Measurements from ENCODE around the gene GRM4.

The GRM4 gene

DNA sequence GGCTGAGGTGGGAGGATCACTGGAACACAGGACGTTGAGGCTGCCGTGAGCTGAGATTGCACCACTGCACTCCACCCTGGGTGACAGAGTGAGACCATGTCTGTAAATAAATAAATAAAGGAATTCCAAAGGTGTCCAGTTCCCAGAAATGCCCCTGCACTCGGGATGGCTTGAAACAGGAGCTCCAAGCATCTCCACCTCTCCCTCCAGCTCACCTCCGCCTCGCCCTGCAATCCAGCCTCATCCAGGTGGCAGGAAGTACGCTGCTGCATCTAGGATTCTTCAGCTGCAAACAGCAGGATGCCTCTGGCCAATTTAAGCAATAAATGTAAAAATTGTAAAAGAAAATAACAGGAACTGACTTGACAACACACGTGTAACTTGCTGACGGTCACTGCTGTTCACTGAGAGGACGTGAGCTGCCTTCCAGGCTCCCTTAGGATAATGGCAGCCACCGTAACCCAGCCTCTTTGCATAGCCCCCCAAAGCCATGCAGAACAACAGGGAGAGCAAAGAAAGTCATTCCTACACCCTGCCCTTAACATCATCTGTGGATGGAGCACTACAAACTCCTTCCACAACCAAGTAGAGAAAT, 11.4 kb upstream of the GRM4 start:
- DNase-seq: no peak

DNA sequence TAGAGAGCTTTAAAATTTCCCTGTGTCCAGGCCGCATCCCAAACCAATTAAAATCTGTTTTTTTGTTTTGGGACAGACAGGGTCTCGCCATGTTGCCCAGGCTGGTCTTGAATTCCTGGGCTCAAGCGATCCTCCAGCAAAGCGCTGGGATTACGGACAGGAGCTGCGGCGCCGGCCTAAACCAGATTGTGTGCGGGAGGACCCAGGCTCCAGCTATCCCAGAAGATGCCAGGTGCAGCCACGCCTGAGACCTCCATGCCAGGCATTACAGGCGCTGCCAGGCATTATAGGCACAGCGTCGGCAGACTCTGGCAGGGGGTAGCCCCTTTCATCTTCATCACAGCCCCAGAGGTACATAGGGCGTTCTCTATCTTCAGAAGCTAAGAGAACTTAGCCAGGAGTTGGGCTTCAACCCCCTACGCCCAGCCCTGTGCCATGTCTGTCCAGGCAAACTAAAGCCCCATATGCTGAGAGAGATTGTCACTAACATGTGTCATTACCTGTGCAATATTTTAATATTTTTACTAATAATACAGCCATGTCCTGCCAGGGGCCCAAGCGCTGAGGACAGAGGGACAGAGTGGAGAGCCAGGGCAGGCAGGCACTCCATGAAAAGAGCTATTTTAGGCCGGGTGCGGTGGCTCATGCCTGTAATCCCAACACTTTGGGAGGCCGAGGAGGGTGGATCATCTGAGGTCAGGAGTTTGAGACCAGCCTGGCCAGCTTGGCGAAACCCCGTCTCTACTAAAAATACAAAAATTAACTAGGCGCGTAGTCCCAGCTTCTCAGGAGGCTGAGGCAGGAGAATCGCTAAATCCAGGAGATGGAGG, 9.8 kb upstream of the GRM4 start:
- DNase-seq: no peak

DNA sequence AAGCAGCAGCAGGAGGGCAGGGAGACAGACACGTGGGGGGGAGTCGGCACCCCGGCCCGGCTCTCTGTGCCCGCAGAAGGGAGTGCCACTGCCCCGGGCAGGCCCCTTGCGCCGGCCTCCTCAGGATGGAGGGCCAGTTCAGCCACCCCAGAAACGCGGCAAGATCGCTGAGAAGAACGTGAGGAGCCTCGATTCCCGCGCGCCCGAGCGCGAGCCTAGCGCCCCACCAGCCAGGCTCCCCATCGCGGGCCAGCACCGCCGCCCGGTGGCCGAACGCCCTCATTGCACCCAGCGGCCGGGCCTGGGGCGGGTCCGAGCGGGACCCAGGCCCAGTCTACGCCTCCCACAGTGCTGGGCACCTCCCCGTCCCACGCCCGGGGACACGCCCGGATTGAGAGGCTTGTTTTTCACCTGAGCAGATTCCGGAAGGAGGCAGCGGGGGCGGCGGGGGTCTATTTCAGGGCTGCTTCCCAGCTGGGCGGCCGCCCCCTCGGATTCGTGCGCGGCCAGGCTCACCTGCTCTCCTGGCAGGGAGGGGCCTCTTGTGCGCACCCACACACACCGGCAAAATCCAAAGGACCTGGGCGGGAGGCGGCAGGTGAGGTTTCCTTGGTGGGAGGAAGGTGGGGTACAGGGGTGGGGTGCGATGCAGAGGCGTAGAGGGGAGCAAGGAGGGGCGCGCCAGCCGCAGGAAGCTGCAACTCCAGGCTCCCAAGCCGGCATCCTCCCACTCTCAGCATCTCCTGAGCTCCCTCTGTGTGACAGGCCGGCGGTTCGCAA, 9.0 kb upstream of the GRM4 start:
- peak; percentile 57 to 59 for DNase-seq

DNA sequence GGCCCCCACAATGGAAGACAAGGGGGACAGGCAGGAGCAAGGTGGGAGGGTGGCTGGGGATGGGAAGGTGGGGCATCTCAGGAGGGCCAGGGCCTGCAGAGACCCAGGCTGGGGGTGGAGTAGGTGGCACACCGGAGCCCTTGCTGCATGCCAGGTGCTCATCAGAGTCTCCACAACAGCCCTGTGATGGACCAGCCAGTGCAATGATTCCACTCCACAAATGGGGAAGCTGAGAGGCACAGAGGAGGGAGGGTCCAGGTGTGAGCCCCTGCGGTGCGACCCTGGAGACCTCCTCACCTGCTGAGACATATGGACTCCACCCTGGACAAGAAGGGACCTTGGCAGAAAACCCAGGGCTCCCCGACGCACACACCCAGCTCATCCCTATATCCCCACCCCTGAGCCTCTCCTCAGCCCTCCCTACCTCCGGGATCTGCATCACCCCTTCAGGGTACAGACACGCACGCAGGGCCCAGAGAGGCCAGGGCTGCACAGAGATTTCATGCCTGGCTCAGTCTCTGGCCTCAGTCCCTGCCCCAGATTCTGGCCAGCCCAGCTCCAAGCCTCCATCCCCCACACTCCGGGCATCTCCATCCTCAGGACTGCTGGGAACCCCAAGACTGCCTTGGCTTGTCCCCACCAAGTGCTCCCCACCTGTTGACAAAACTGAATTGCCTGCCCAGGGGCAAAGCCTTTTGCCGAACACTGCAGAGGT, 7.1 kb upstream of the GRM4 start:
- DNase-seq: no peak

DNA sequence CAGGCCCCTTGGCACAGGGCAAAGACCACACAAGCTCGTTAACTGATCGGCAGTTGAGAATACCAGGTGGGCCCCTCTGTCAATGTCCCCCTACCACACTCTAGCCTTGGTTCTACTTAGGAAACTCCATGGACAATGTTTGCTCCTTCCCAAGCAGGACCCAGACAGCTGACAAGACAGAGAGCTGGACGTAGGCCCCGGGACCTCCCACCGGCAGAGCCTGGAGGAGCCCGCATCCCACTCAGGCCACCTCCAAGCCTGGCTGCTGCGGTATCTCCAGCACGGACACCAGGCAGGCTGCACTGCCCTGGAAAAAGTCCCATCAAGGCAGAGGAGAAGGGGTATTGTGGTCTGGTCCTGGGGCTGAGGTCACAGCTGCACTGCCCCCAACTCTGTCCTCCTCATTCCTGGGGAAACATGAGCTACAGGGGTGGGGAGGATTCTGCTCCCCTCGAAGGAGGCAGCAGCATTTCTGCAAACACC, 6.2 kb upstream of the GRM4 start:
- DNase-seq: no peak

DNA sequence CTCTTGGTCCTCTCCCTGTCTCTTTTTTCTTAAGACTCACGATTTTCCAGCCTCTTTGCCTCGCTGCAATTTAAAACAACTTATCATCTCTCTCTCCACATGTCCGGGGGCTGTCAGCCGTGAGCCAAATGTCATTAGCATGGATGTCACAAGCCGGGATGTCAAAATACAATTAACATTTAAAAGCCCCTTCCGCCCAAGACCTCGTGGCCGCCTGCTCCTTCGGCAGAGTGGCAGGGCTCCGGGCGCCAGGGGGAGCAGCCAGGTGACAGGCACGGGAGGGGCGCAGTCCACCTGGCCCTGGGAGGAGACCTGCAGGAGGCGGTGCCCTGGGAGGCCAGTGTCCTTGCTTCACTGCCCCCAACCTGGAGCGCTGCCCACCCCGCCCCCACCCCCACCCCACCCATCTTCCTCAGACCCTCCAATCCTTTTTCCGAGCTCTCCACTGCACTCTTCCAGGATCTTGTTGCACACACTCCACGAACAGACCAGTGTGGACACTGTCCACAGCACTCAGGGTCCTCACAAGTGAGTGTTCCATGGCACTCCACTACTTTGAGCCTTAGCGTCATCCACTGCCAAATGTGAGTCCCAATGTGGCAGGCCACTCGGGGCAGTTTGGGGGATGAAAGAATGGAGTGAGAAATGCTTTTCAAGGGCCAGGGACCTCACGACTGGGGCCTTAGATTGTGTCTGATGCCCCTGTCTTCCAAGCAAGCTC, 5.6 kb upstream of the GRM4 start:
- DNase-seq: no peak

DNA sequence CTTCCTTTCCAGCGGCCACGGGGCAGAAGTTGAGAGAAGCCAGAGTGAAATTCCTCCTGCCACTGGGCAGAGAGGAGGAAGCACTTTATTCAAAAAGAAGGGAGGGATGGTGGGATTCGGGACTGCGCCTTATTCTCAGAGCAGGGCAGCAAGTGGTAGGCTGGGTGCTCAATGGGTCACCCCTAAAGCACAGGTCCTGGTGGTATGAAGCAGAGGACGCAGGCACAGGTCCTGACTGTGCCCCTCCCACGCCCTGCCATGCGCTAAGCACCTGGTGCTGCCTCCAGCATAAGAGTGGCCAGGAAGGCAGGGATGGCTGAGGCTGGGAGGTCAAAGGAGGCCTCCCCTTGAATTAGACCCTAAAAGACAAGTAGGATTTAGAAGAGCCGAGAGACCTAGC, 4.9 kb upstream of the GRM4 start:
- DNase-seq: no peak

DNA sequence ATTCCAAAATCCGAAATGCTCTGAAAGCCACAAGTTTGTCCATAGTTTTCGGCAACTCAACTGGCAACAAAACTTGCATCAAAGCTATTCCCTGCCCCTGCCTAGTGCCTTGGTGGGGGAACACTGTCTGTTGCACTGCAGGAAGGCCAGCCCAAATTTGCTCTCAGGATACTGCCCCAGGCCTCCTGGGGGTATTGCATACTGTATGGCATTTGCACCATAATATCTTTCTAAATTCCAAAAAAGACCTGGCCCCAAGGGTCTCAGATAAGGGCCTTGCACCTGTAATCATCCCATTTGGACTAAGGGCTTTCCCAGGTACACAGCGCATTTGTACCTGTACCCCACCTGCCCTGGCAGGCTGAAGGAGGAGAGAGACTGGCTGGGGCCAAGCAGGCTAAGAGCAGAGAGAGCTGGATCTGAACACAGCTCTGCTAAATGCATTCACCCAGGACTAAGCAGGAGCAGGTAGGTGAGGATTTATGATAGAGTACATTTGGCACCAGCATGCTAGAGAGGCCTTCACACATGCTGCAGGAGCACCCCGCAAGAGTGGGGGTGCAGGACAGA, 4.0 kb upstream of the GRM4 start:
- no peak for DNase-seq

DNA sequence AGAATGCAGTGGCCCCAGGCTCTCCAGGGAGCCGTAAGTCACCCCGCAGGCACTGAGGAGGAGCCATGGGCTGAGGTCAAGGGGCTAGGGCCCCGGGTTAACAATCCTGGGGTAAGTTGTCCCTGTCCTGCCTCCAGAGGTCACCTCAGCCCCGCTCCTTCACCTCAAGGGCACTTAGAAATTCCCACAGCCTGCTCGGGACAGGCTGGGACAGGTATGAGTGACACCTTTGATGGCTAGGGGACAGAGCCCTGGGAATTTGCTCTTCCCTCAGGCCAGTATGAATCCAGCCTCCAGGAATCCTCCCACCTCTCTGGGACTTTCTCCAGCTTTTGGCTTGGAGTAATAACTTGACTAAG, 3.5 kb upstream of the GRM4 start:
- DNase-seq: no peak

DNA sequence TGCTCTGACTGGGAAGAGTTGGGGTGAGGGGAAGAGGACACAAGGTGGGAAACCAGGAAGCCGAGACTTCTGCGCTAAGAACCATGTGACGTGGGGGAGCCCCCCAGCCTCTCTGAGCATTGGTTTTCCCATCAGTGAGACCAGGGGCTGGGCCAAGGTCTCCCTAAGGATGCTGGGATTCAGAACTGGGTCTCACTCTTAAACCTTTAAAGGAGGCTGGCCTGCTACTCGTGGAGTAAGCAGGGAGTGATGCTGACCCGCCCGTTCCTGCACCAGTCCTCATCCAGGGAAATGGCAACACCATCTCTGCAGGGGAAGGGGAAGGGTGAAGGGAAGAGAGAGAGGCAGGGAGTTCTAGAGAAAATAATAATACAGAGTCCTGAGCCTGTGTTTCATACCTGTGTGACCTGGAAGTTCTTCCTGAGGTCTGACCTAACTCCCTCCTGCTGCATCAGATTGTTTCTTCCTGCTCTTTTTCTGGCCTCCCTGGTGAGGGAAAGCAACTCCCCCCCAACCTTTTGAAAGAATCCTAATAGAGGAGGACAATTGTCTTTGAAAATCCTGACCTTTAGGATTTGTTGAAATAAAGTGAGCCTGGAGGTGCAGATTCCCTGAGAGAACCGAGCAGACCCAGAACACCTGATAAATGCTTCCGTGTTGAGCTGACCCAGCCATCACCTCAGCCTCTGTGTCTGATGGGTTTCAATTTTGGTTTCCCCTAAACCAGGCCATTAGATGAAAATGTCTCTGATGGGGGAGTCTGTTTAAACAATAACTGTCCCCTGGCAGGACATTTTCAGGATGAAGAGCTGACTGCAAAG, 3.0 kb upstream of the GRM4 start:
- no peak for DNase-seq

DNA sequence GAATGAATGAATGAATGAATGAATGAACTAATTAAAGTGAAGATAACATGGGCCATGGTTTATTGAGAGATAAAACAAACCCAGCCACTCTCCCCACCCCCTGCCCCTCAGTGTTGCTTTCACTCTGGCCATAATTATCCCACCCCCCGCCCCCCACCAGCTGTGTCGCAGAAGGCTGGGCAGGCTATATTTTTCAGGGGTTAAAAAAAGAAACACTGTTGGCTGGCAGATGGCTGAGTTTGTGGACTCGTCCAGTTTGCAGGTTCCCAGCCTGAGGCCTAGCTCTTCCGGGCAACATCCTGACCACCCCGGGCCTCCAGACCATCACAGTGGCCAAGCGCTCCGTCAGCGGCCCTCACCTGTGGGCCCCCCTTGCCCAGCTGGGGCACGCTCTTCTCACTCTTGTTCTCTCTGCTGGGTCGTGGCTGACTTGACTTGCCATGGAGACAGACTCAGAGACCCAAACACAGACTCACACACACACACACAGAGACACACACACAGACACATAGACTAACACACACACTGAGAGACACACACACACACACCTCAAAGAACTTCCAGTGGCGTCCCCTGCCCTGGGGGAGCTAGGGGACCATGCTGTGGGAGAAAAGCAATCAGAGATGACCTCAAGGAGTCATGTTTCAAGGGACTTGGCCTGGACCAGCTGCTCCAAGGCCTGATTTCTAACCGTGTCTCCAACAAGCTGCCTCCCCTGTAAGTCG, 2.2 kb upstream of the GRM4 start:
- no peak for DNase-seq

DNA sequence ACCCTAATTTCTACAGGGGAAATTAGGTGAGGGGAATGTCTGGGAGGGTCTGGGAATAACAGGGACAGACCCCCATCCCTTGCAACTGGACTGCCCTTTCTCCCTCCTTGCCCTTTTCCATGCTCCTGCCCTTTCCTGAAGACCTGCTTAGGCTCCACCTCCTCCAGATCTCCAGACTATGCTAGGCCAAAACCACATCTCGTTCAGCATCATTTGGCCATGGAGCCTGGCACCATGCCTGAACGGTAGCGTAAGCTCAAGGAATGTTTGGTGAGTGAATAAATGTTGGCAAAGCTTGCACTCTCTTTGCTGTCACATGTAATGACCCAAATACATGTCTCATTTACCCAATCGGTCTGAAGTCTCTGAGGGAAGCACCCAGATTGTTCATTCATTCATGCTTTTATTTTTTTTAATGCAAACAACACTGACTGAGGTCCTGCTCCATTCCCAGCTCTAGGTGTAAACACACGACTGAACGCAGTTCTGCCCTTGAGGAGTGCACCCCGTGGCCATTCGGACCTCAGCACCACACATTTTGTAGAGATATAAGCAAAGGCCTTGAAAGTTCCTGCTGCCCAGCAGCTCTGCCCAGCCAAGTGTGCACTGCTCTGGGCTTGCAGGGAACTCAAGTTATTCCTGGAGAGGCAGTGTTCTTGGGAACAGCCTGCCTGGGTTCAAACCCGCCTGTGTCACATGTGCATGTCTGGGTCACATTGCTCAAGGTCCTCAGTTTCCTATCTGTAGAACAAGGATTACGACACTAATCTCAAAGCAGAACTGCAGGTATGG, 1.1 kb upstream of the GRM4 start:
- no peak for DNase-seq

DNA sequence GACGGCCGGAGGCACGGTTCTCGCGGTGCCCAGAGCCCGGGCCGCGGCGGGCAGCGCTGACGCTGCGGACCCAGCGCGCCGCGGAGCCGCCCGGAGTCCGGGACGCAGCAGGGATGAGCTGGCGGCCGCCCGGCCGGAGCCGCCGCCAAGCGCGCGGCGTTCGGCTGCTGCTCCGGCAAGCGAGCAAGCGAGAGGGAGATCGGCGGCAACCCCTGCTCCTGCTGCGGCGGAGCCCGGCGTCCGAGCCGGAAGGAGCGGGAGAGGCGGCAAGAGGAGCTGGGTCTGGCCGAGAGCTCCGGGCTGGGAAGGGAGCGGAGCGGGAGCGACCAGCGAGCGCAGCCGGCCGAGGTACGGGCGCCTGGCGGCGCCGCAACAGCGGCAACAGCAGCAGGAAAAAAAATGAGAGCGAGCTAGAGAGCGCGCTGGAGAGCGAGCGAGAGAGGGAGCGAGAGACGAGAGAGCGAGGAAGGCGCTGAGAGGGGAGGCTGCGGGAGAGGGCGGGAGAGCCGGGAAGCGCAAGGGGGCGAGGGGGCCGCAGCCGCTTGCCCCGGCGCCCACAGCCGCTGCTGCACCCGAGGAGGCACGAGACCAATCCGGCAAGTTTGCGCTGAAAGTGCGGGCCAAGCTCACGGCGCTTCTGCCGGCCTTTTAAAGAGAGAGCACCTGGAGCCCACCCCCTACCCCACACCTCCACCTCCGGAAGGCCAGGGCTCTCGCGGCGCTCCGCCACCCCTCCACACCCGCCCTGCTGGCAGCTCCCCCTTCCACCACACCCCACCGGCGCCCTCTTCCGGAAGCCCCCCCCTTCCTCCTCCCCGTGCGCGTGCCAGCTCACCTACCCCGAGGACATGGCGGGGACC, 496 bp downstream of the GRM4 start:
- DNase-seq: peak; percentile 21 to 25

DNA sequence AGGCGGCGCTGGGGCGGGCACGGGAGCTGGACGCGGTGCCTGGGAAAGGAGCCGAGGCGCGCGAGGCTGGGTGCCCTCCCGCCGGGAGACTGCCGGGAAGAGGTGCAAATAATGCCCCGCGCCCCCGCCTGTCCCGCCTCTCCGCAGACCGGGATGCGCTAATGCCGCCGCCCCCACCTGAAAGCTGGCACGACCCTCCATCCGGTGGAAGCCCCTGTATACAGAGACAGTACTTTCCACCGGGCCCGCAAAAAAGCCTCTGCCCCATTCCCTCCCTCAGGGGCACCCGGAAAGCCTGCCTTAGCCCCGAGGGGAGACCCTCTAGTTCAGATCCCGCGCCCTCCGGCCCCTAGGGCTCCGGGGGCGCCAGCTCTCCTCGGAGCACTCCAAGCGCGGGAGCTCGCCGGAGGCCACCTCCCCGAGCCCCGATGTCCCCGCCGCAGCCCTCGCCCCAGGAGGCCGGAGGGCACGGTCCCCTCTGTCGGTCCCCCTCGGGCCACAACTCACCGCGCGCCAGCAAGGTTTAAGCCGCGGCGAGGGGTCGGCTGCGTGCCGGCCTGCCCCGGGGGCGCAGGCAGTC, 1.2 kb downstream of the GRM4 start:
- DNase-seq: no peak

DNA sequence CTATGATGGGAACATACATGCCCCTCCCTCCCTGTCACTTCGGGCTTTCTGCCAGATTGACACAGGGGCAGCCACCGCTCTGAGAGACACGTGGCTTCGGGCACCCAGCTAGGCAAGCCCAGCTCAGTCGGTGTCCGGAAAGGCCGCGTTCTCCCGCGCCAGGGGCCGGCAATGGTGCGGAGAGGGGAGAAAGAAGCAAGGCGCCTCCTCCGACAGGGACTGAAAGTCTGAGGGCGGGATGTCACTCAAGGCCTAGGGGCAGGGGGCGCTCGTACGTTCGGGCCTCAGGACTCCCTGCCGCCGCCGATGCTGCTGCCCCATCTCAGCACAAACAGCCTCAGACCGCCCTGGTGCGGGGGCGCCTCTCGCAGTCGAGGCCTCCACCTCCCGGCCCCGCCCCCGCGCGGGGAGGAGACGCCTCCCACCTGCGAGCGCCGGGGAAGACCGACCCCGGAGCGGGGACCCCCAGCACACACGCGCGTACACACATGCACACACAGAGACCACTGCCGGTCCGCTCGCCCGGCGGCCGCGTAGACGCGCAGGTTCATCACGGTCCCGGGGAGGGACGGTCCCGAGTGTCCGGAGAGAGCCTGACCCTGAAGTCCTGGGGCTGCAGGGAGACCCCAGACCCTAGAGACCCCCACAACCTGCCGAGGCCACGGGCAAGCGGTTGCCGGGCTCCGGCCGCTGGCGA, 1.9 kb downstream of the GRM4 start:
- DNase-seq: peak; percentile 32 to 40

DNA sequence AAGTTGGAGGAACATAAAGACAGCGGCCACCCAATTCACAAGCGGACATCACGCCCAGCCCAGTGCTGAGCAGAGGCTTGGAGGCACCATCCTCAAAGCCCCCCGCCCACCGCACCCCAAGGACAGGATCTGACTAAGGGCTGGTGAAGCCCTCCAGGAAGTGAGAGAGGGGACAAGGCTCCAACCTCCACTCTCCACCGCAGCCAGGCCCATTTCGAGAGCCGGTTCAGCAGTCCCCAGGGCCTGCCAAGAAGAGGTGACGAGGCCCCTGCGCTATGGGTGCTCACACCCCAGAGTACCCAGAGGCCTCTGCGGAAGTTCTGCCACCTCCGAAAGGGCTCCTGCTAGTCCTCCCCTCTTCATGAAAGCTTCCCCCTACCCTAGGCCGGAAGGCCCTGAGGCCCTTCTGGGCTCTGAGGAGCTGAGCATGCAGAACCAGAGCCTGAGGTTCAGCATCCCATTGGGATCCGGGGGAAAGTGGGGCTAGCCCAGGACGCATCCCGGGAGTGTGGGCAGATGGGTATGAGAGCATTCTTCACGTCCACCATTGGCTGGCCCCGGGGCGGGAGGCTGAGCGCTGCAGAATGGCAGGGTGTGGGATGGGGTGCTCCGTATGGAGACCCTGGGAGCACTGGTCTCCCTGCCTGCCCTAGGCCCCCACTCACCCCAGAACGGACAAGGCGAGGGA, 2.5 kb downstream of the GRM4 start:
- DNase-seq: no peak

Measured in CD4-positive, alpha-beta T cell treated with Interleukin-1 beta for 1 hour (primary cell).